HG03135 (cell line): ENCODE data around the gene EDN2.

Source experiments
- ATAC-seq: cut with Tn5 transposase; IDR thresholded peaks from one replicate; pipeline ENCODE4 v1.9.1; 2021; ENCODE audit warnings: mild to moderate bottlenecking, moderate library complexity; ENCODE audit not compliant: unreplicated experiment

Gene EDN2

DNA sequence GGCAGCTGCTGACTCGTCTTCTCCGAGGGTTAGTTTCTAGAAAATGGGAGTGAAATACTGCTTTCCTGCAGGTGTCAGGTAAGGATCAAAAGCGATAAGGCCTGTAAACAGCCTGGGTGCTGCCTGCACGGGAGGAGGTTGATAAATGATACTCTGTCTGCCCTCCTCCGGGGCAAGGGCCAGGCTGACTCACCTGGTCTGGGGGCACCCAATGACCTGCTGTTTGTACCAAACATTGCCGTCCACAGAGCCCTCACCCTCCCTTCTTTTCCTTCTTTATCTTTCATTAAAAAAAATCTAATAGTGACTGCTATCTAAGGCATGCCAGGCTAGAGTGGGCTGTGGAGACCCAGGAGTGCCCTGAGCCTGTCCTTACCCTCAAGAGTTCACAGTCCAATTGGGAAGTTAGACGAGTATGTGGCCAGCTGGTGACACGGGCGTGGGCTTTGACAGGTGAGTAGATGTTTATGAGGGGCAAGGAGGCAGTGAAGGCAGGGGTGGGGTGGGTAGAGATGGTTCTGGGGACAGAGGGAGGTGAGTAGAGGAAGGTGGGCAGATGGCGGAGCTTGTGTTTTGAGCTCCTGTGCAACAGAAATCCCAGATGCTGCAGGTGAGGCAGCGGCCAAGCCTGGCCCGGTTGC is 16.2 kb downstream of the EDN2 start:
- ATAC-seq = no peak

DNA sequence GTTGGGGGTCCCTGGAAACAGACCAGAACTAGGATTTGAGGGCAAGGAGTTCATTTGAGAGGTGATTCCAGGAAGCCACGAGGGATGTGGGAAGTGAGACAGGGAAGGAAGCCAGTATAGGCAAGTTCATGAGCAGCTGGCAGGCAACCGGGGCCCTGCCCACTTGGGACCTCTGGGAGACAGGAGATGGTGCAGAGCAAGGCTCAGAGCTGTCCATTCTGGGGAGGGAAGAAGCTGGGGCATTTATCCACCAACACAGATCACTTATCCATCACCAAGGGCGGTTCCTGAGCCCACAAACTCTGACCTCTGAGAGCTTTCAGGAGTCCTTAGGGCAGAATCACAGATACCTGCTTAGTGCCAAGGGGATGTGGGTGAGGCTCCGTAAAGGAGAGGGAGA is 16.8 kb downstream of the EDN2 start:
- no peak for ATAC-seq

DNA sequence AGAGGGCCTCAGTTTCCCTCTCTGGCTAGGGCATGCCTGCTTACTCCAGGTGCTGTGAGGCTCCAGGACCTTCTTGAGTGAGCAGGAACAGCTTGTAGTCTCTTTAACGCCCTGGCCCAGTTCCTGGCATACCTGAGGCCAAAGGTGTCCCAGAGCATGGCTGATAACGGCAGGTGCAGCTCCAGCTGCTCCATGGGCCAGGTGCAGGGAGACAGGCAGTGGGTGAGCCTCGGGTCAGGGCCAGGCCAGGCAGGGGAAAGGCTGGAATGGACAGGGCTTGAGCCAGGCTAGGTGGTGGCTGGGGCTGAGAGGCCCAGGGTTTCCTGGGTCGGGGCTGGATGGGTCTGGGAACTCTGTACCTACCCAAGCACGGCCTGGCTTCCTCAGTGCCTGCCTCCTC is 18.3 kb downstream of the EDN2 start:
- ATAC-seq = no peak

DNA sequence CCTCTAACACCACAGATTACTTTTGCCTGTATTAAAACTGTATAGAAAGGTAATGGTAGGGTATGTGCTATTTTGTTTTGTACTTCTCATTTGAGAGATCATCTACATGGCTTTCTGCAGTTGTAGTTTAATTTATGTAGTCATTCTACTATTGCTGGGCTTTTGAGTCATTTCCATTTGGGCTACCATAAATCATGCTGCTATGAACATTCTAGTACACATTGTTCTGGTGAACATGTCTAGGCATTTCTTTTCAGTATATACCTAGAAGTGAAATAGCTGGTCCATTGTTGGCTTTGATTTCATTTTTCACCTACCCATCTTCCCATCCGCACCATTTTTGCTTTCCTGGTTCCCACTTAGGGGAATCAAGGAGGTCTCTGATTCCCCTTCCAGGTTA is 18.7 kb downstream of the EDN2 start:
- no peak for ATAC-seq

DNA sequence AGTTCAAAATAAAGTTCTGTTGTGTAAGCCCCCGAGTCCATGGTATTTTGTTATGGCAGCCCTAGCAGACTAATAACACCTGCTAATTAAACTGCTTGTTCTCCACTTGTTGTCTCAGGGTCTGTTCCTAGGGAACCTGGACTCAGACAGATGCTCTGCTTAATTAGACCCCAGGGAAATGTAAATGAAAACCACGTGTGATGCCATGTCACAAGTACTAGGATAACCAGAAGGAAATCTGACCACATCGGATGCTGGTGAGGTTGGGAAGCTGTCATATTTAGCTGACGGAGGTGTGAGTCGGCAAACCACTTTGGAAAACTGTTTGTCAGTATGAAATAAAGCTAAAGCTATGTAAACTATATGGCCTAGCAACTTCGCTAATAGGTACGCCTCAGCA is 19.6 kb downstream of the EDN2 start:
- ATAC-seq = no peak

DNA sequence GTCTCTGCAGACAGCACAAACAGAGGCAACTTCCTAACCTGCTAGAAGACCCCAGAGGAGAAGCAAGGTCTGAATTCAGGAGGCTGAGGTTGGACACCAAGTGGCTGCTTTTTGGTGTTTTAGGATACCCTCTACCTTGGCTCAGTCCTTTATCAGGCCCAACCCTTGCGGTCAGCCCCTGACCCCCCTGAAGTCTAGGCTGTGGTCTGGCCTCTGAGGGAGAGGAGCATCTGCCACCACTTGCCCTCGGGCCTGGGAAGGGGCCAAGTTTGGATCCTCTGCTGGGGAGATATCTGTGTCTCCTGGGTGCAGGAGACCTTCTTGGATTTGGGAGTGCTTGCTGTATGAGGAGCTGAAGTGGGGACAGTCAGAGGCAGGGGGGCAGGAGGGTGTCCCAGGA is 21.0 kb downstream of the EDN2 start:
- no peak for ATAC-seq

DNA sequence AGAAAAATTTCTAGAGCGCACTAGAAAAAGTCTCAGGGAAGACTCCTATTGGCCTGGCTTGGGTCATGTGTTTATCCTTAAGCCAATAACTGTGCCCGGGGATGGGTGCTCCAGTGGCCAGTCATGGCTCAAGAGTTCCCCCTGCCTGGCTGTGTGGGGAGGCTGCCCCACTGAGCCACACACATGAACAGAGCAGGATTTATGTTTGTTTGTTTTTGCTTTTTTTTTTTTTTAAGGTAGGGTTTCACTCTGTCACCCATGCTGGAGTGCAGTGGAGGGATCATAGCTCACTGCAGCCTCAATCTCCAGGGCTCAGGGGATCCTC is 21.8 kb downstream of the EDN2 start:
- no peak for ATAC-seq

DNA sequence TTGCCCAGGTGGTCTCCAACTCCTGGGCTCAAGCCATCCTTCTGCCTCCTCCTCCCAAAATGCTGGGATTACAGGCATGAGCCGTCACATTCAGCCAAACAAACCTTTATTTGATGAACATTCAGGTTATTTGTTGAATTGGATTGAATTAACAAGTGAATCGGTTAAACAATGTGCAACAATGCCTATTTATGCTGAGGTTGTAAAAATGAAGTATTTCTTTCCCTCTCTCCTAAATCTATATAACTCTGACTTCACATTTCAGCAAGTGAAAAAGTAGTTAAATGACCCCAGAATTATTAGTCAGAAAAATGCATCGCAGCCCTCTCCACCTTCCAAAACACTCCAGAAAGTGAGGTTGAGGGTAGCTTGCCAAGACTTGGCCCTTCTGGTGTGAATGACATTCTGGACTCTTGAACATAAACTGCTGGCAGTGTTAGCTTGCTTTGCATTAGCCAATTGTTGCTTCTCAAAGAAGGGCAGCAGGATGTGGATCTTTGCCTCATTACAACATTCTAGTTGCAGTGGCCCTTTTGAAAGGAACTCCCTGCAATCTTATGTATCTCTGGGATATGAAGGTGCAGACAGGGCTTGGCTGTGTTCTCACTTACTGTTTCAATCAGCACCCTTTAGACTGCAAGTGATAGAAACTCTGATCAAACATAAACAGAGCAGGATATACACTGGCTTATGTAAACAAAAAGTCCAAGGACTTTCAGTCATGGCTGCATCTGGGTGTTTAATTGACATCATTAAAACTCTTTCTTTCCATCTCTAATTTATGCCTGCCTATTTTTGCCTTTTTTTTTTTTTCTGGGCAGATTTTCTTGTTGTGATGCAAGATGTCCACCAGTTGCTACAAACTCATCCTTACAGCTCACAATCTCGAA is 22.4 kb downstream of the EDN2 start:
- ATAC-seq = no peak

DNA sequence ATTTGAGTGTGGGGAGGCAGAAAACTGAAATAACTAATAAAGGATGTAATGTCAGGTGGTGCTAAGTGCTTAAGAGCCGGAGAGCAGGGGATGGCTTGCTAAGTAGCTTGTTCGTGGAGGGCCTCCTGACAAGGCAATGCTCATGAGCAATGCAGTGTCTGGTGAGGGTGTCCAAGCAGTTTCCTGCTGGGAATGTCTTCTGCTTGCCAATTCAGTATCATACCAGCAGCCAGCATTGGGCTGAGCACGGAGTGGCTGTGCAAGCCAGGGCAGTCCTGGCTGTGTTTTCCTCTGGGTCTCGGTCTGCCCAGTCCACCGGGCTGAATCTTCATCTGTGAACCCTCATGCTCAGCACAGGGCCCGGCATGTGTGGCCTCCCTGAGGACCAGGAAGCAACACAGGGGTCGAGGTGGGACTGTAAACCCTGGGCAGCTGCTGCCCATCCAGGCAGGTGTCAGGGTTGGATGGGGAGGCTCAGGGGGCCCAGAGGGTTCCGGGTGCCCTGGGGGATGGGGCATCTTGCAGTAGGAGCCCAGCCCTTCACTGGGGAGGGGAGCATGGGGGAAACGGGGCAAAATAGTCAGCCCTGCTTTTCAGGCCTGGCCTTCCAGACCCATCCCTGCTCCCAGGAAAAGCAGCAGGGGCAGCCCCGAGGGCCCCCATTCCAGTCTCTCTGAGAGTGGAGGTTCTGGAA is 27.5 kb downstream of the EDN2 start:
- ATAC-seq = no peak

DNA sequence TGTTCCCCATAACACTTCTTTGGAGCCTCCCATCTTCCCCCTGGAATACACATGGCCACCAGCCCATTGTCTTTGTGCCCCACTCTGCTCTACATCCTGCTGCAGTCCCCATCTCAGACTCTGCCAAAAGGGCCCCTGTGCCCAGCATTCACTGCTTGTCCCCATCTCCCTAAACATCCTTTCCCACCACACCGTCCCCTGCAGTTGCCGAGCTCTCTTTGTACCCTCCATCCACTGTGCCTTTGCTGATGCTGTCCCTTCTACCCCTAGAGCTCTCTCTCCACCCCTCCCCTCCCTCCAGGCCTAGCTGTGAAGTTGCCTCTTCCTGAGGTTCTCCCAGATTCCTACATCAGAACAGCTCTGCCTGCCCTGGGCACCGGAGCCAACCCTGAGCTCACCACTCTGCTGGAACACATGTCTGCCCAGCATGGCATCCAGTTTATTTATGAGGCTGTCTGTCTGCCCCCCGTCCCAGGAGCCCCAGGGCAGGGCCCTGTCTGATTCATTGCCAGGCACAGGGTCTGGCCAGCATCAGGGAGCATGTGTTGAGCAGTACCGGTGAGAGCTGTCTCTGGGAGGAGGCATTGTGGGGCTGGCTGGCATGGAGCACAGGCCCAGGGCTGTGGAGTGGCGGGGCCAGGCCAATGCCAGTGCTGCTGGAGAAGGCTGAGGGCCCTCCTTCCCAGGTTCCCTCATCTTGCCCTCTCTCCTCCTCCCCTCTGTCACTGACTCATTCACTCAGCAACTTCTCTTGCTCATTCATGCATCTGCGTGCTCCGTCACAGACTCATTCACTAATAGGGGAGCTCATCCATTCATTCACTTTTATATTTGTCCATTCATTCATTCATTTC is 28.8 kb downstream of the EDN2 start:
- ATAC-seq = no peak

DNA sequence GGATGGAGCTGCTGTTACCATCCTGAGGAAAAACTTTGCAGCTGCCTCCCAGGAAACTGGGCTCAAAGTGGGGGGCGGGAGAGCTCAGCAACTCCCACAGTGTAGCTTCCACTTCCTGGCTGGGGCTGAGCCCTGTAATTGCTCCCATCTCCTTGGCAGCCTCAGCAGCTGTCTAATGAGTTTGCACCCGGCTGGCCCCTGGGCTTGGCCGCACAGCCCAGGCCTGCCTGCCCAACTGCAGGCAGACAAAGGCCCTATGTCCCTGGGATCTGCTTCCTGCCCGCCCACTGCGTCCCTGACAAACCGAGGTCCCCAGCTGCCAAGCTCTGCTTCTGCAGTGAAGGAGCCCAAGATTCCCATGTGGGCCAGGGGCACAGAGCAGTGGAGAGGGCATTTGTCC is 30.1 kb downstream of the EDN2 start:
- no peak for ATAC-seq

DNA sequence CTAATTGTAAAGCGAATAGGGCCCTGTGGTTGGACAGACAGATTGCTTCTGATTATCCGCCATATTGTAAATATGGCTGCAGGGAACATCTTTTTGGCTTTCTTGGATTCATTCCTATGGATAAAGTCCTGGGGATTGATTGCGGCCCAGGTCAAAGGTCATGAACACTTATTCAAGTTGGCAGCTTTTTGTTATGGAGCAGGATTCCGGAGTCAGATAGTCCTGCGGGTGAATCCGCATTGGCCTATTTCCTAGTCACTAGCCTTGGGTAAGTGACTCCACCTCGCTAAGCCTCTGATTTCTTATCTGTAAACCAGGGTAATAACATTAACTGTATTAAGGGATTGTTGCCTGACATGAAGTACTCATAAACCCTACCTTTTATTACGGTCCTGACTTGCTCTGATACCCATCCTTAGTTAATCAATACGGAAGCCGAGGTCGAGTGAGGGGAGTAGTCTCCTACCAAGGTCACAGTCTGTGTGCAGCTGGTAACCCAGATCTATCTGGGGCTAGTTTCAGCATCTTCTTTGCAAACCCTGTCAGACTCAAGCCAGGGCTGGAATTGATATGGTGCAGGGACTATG is 31.7 kb downstream of the EDN2 start:
- no peak for ATAC-seq

DNA sequence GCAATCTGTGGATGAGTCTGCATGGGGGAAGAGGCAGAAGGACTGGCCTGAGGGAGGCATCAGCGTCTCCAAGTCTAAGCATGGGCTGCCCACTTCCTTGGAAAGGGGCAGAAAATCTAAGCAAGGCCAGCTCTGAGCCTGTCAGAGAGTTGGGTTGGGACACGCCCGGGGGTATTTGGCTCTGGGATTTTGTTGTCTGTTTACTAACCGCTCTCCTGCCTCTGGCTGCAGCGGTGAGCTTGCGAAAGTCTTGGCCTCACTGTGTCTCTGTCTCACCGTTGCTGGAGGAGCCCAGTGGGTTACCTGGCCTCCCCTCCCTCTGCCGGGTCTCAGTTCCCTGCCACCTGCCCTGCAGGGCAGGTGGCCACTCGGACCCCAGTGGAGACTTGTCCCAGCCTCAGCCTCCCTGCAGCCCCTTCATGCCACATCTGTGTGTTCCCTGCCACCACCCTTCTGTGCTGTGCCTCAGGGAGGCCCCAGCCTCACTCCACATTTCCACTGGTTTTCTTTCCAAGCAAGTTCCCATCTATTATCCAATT is 33.7 kb downstream of the EDN2 start:
- ATAC-seq = no peak

DNA sequence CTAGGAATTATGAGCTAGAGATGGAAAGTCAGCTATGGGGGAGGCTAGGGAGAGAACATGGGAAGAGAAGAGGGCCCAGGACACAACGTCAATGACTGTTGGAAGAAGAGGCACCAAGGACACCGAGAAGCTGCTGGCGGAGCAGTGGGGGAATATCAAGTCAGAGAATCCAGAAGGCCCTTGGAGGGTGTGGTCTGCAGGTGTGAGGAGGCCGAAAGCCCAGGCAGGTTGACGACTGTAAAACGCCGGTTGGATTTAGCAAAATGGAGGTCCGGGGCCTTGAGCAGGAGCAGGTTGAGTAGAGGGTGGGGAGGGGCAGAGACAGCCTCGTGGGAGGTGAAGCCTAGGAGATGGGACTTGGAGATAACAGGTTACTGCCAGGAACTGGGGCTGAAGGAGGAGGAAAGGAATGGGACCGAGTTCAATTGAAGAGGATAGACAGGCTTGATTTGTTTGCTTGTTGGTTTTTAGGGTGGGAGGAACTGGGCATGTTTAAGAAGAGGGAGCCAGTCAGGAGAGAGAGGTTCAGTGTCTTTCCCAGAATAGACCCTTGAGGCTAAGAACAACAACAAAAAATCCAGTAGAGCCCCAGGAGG is 35.1 kb downstream of the EDN2 start:
- ATAC-seq = no peak

DNA sequence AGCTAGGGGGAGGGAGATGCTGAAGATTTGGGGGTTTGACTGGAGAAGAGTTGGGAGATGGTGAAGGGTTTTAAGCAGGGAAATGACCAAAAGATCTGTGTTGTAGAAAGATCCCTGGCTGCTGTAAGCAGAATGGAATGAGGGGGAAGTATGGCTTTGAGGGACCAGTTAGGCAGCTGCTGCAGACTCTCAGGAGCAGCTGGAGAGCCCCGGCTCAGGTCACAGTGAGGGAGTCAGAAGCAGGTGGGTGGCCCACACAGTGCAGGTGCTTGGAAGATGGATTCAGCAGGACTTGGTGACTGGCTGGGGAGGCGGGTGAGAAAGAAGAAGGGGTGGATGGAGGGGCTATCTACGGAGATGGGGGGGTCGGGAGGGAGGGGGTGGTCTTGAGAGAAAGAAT is 35.7 kb downstream of the EDN2 start:
- ATAC-seq = no peak

DNA sequence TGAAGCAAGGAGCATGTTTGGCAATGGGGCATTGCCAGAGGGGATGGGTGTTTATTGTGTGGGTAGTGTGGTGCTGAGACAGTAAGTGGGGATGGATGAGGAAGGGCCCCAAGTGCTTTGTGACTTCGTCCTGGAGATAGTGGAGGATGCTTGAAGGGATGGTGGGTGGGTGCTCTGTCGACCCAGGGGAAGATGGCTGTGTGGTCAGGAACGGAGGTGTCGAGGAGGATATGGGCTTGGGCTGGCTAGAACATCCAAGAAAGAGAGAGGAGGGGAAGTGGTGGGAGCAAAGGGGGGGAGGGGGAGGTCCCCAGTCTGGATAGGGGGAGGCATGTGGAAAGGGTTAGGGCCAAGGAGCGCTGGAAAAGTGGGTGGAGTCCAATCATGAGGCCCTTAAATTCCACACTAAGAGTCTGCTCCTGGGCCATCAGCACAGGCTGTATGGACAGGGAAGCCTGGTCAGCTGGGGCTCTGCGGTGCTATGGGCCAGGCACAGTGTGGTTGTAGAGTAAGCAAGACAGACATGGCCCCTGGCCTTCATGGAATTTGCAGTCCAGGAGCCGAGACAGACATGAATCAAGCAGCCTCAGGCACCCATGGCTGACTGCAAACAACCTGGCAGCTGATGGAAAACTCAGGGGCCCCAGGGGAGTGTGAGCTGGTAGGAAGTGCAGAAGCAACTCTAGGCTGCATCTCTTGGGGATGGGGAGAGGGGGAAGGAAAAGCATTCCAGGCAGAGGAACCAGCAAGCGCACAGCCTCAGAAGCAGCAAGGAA is 36.3 kb downstream of the EDN2 start:
- ATAC-seq = no peak

DNA sequence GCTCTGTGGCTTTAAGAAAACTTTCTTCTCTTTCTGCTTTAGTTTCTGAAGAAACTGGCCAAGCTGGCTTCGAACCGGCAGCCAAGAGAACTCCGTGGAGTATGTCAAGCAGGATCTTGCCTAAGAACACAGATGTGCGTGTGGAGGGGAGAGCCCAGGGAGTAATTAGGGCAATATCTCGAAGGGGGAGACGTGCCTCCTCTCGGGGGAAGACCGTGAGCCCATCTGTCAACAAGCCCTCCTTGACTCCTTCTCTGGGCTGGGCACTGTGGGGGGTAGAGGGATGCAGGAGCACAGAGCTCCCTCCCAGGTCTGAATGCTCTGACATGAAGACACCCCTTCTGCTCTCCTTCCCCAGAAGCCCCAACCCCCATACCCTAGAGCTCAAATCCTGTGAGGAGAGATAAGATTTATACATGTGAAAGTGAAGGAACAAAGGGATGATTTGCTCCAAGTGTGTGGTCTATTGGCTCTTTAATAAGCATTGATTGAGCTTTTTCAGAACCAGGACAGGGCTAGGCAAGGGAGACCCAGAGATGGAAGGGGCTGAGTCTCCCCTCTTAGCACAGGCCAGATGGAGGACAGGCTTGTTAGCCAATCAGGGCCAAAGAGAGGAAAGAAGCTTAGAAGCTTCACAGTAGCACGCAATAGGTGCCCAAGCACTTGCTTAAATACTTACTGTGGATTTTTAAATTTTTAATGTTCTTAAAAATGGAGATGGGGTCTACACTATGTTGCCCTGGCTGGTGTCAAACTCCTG is 37.5 kb downstream of the EDN2 start:
- no peak for ATAC-seq

DNA sequence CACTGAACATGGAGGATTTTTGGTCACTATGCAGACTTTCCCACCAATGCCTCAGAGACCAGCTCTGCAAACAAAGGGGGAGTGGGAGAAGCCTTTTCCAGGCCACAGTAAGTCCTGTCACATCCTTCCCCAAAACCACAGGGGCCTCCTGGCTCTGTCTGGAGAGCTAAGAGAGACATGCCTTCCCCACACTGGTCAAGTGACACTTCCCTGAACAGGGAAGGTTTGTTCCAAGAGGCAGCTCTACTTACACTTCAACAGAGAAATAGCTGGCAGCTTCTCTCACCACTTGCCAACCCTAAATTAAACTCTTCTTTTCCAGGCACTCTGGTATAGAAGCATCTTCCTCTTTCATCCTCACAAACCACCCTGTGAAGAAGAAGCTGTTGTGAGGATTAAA is 39.7 kb downstream of the EDN2 start:
- no peak for ATAC-seq

DNA sequence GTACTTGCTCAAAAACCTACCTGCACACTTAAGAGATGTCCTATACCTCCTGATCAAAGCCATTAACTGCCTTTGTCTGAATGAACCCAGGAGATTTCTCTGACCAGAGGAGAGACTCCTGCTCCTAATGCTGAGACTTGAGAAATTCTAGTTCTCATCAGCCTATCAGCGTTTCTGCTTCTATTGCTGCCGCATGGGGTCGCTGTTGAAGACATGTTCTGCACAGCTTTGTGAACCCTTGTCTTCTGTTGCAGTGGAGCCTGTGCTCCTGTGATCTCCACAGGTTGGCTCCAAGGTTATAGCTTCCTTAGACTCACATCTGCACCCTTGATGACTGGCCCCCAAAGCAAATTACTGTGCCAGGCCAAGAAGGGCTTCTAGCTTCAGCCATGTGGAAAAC is 40.2 kb downstream of the EDN2 start:
- ATAC-seq = no peak
